CD4-positive, alpha-beta T cell (primary cell): ENCODE data around the gene POR. TPM values are rescaled to one million over a fixed set of nuclear protein-coding genes. Genes with fewer than 3 reads are reported as not detected.

ENCODE experiments used
- ATAC-seq: fragments of 200-7000 bp; cut with Tn5 transposase; one replicate; pipeline ENCODE4 v1.10.0; 2022; ENCODE audit warnings: mild to moderate bottlenecking; ENCODE audit not compliant: poor library complexity
- CTCF ChIA-PET: fragments of 350-600 bp; sonication (Branson Sonifier 250); formaldehyde crosslinking; loops from one replicate; lab custom pipeline; 2021; ENCODE audit warnings: antibody characterized with exemption, inconsistent platforms; lab: Charles Lee
- POLR2A ChIA-PET: fragments of 350-600 bp; sonication (Branson Sonifier 250); formaldehyde crosslinking; loops from one replicate; lab custom pipeline; 2021; ENCODE audit warnings: antibody characterized with exemption, inconsistent platforms; lab: Charles Lee
- DNase-seq, 14 experiments: peaks; one replicate each; pipeline ENCODE4 v3.0.0-alpha.2; 2013 to 2020; ENCODE audit warnings: mixed read lengths in 2 of 14
- H3K27ac ChIP-seq, 2 donors: one replicate each; pipeline versions ENCODE4 v1.5.1 to v1.7.0; 2013; ENCODE audit warnings: low read length in 2 of 2, low read depth in 1 of 2, mild to moderate bottlenecking in 1 of 2
- H3K27me3 ChIP-seq, 2 experiments: 1 replicate in 1 of 2; 2 replicates in 1 of 2; pipeline versions ENCODE4 v1.6.1 to v1.7.0; 2013; ENCODE audit warnings: low read length in 2 of 2, control low read depth in 1 of 2, mild to moderate bottlenecking in 1 of 2, moderate library complexity in 1 of 2; ENCODE audit not compliant: insufficient read depth in 2 of 2, control insufficient read depth in 1 of 2
- H3K36me3 ChIP-seq: one replicate; pipeline ENCODE4 v1.6.1; 2013; ENCODE audit warnings: low read length, control low read depth; ENCODE audit not compliant: insufficient read depth
- H3K4me1 ChIP-seq: one replicate; pipeline ENCODE4 v1.6.1; 2013; ENCODE audit warnings: low read length, control low read depth; ENCODE audit not compliant: insufficient read depth
- H3K4me3 ChIP-seq: one replicate; pipeline ENCODE4 v1.5.1; 2013; ENCODE audit warnings: mild to moderate bottlenecking, low read length, moderate library complexity
- H3K9me3 ChIP-seq, 2 experiments: 1 replicate in 1 of 2; 2 replicates in 1 of 2; pipeline versions ENCODE4 v1.6.1 to v1.7.0; 2013; ENCODE audit warnings: low read length in 2 of 2, mild to moderate bottlenecking in 2 of 2, control low read depth in 1 of 2, moderate library complexity in 1 of 2; ENCODE audit not compliant: control insufficient read depth in 1 of 2, insufficient read depth in 1 of 2
- H3K27ac Mint-ChIP-seq: one replicate; pipeline ENCODE4 v1.8.0; 2020; ENCODE audit warnings: mixed read lengths
- H3K27me3 Mint-ChIP-seq: one replicate; pipeline ENCODE4 v1.8.0; 2021; ENCODE audit warnings: mixed read lengths
- H3K36me3 Mint-ChIP-seq: one replicate; pipeline ENCODE4 v1.8.0; 2021; ENCODE audit warnings: low read depth, mixed read lengths
- H3K4me1 Mint-ChIP-seq: one replicate; pipeline ENCODE4 v1.8.0; 2021; ENCODE audit warnings: low read depth, mixed read lengths
- H3K4me3 Mint-ChIP-seq: one replicate; pipeline ENCODE4 v1.8.0; 2020; ENCODE audit warnings: mild to moderate bottlenecking, mixed read lengths
- H3K9me3 Mint-ChIP-seq: one replicate; pipeline ENCODE4 v1.8.0; 2020; ENCODE audit warnings: mixed read lengths
- CTCF ChIP-seq: fragments of 200-600 bp; IDR thresholded peaks from one replicate; pipeline ENCODE4 v1.8.0; 2022; ENCODE audit warnings: antibody characterized with exemption, mild to moderate bottlenecking
- intact Hi-C, 2 experiments: fragments of 100-400 bp; cut with DNase I in 1 of 2; cut with micrococcal nuclease in 1 of 2; formaldehyde crosslinking; loops; one replicate each; pipeline versions ENCODE4 v1.15.1 to v1.9.0; 2023 to 2025; cut with DNase I, micrococcal nuclease
- total RNA-seq, 174 experiments: library from RNA in 2 of 174; stranded (reverse) in 2 of 174; gene quantifications; one replicate each; pipeline ENCODE4 v1.2.3 and lab custom pipeline; 2021 to 2026

Gene POR
- total RNA-seq, 2 experiments from 2014 or later = 44.2 to 54.8 TPM

GRCh38 chr7:75948179-75948578, 33.2 kb downstream of the POR start:
- H3K9me3 ChIP-seq = no peaks in the 10 kb centered on the region
- H3K36me3 ChIP-seq = no peaks in the 10 kb centered on the region
- H3K4me3 Mint-ChIP-seq = no peak overlapping the region
- H3K27ac ChIP-seq = no peak overlapping the region
- ChIA-PET POLR2A (no interaction called here), CTCF (no interaction called here)
- no peaks in the 10 kb centered on the region for H3K36me3 Mint-ChIP-seq
- H3K4me3 ChIP-seq = no peak overlapping the region
- H3K9me3 Mint-ChIP-seq = no peaks in the 10 kb centered on the region
- H3K27me3 Mint-ChIP-seq = no peaks in the 10 kb centered on the region
- no peak for TF ChIP-seq CTCF
- no peaks in the 10 kb centered on the region for H3K4me1 ChIP-seq
- intact Hi-C loops = no loop called here
- H3K4me1 Mint-ChIP-seq = peaks cover 7% of the 10 kb centered on the region
- ATAC-seq (no peak), DNase-seq (no peak)
- H3K27me3 ChIP-seq = no peaks in the 10 kb centered on the region
- H3K27ac Mint-ChIP-seq = no peak overlapping the region

GRCh38 chr7:75950111-75950681, 35.2 kb downstream of the POR start:
- Histone ChIP-seq H3K27me3 (no peaks in the 10 kb centered on the region), H3K9me3 (no peaks in the 10 kb centered on the region), H3K27ac (no peak overlapping the region), H3K4me3 (no peak overlapping the region), H3K4me1 (no peaks in the 10 kb centered on the region), H3K36me3 (peaks cover 5% of the 10 kb centered on the region)
- Mint-ChIP-seq H3K27me3 (no peaks in the 10 kb centered on the region), H3K9me3 (no peaks in the 10 kb centered on the region), H3K4me3 (no peak overlapping the region), H3K27ac (no peak overlapping the region), H3K4me1 (peaks cover 7% of the 10 kb centered on the region), H3K36me3 (peaks cover 9% of the 10 kb centered on the region)
- TF ChIP-seq CTCF = no peak
- ChIA-PET POLR2A (no interaction called here), CTCF (no interaction called here)
- no peak for DNase-seq
- ATAC-seq = no peak
- intact Hi-C loops = no loop called here

GRCh38 chr7:75951506-75951905, 36.6 kb downstream of the POR start:
- no peaks in the 10 kb centered on the region for H3K9me3 Mint-ChIP-seq
- no peak overlapping the region for H3K4me3 Mint-ChIP-seq
- CTCF ChIA-PET = no interaction called here
- H3K4me3 ChIP-seq = no peak overlapping the region
- no peaks in the 10 kb centered on the region for H3K9me3 ChIP-seq
- no peaks in the 10 kb centered on the region for H3K27me3 Mint-ChIP-seq
- no peak overlapping the region for H3K27ac ChIP-seq
- POLR2A ChIA-PET = no interaction called here
- ATAC-seq (no peak), DNase-seq (peak in 2 of 14 experiments; percentile 55 to 71)
- H3K36me3 Mint-ChIP-seq = peaks cover 21% of the 10 kb centered on the region
- intact Hi-C loops = no loop called here
- H3K27me3 ChIP-seq = no peaks in the 10 kb centered on the region
- H3K4me1 Mint-ChIP-seq = no peaks in the 10 kb centered on the region
- TF ChIP-seq CTCF = no peak
- H3K4me1 ChIP-seq = no peaks in the 10 kb centered on the region
- no peak overlapping the region for H3K27ac Mint-ChIP-seq
- H3K36me3 ChIP-seq = peaks cover 17% of the 10 kb centered on the region
